Astrocyte (in vitro differentiated cells and primary cell): ENCODE results near the gene FAT3. TPM values are rescaled to one million over a fixed set of nuclear protein-coding genes. Genes with fewer than 3 reads are reported as not detected.

Source experiments
- DNase-seq: peaks from one replicate; pipeline ENCODE4 v3.0.0-alpha.2; 2010; ENCODE audit warnings: low read depth
- FAIRE-seq: peaks from 2 replicates; lab custom pipeline; 2011; peaks lifted over from hg19 to GRCh38; lab: Jason Lieb, UNC
- H2AFZ ChIP-seq: 2 replicates; pipeline ENCODE4 v1.6.0; 2012; ENCODE audit warnings: low read depth, low read length, inconsistent platforms
- H3K27ac ChIP-seq: 2 replicates; pipeline ENCODE4 v1.5.1; 2011; ENCODE audit warnings: low read depth, low read length, inconsistent platforms
- H3K27me3 ChIP-seq: 2 replicates; pipeline ENCODE4 v1.6.0; 2011; ENCODE audit warnings: low read length, inconsistent platforms; ENCODE audit not compliant: insufficient read depth
- H3K36me3 ChIP-seq: 2 replicates; pipeline ENCODE4 v1.5.1; 2011; ENCODE audit warnings: low read length, inconsistent platforms; ENCODE audit not compliant: insufficient read depth
- H3K4me1 ChIP-seq: 2 replicates; pipeline ENCODE4 v1.5.1; 2011; ENCODE audit warnings: low read length, inconsistent platforms; ENCODE audit not compliant: insufficient read depth
- H3K4me2 ChIP-seq: 2 replicates; pipeline ENCODE4 v1.6.0; 2012; ENCODE audit warnings: low read length, inconsistent platforms
- H3K4me3 ChIP-seq: 2 replicates; pipeline ENCODE4 v1.5.1; 2011; ENCODE audit warnings: low read depth, mild to moderate bottlenecking, low read length, inconsistent platforms; ENCODE audit not compliant: insufficient read depth
- H3K79me2 ChIP-seq: 2 replicates; pipeline ENCODE4 v1.6.0; 2012; ENCODE audit warnings: mild to moderate bottlenecking, low read length, inconsistent platforms; ENCODE audit not compliant: insufficient read depth
- H3K9ac ChIP-seq: 2 replicates; pipeline ENCODE4 v1.6.0; 2012; ENCODE audit warnings: mild to moderate bottlenecking, low read length, inconsistent platforms
- H3K9me3 ChIP-seq: 2 replicates; pipeline ENCODE4 v1.5.1; 2012; ENCODE audit warnings: low read depth, mild to moderate bottlenecking, low read length, inconsistent platforms; ENCODE audit not compliant: insufficient read depth
- H4K20me1 ChIP-seq: 2 replicates; pipeline ENCODE4 v1.6.0; 2012; ENCODE audit warnings: low read length, inconsistent platforms; ENCODE audit not compliant: insufficient read depth
- H3K27ac Mint-ChIP-seq: one replicate; pipeline ENCODE4 v1.8.0; 2021; ENCODE audit warnings: mild to moderate bottlenecking, mixed read lengths; ENCODE audit not compliant: unreplicated experiment
- H3K27me3 Mint-ChIP-seq: one replicate; pipeline ENCODE4 v1.8.0; 2021; ENCODE audit warnings: low read depth, mixed read lengths; ENCODE audit not compliant: unreplicated experiment
- H3K36me3 Mint-ChIP-seq: one replicate; pipeline ENCODE4 v1.8.0; 2021; ENCODE audit warnings: low read depth, mixed read lengths; ENCODE audit not compliant: unreplicated experiment
- H3K4me1 Mint-ChIP-seq: one replicate; pipeline ENCODE4 v1.8.0; 2021; ENCODE audit warnings: low read depth, mixed read lengths; ENCODE audit not compliant: unreplicated experiment
- H3K4me3 Mint-ChIP-seq: one replicate; pipeline ENCODE4 v1.8.0; 2021; ENCODE audit warnings: mild to moderate bottlenecking, moderate library complexity, mixed read lengths; ENCODE audit not compliant: unreplicated experiment
- H3K9me3 Mint-ChIP-seq: one replicate; pipeline ENCODE4 v1.8.0; 2021; ENCODE audit warnings: mild to moderate bottlenecking, mixed read lengths; ENCODE audit not compliant: unreplicated experiment
- EZH2 ChIP-seq: IDR thresholded peaks from 2 replicates; pipeline ENCODE4 v1.6.1; 2012; ENCODE audit warnings: mild to moderate bottlenecking, low read length, inconsistent platforms; ENCODE audit not compliant: insufficient read depth
- total RNA-seq: library from RNA; stranded (reverse); gene quantifications from 2 replicates; pipeline ENCODE4 v1.2.1, GENCODE V29; 2021
- TF ChIP-seq, protein P1 (sequence below): IDR thresholded peaks from 2 replicates; pipeline ENCODE4 v1.5.1; 2011; ENCODE audit warnings: low read depth, mild to moderate bottlenecking, inconsistent platforms, low read length, moderate library complexity; ENCODE audit not compliant: insufficient read depth

FAT3 gene
- total RNA-seq, 1 donor from 2014 or later, result 37.0 TPM

GRCh38 chr11:92219476-92219875 lies 5.1 kb upstream of the FAT3 start:
- Mint-ChIP-seq H3K27ac (no peak overlapping the region), H3K36me3 (no peaks in the 10 kb centered on the region), H3K9me3 (no peaks in the 10 kb centered on the region), H3K4me1 (peaks cover 8% of the 10 kb centered on the region), H3K27me3 (peaks cover 5% of the 10 kb centered on the region), H3K4me3 (no peak overlapping the region)
- Histone ChIP-seq H3K36me3 (no peaks in the 10 kb centered on the region), H3K9me3 (no peaks in the 10 kb centered on the region), H3K79me2 (no peaks in the 10 kb centered on the region), H3K4me1 (peaks cover 9% of the 10 kb centered on the region), H3K27ac (no peak overlapping the region), H3K27me3 (peaks cover 6% of the 10 kb centered on the region), H3K4me2 (no peak overlapping the region), H3K9ac (no peak overlapping the region), H2AFZ (no peak overlapping the region), H4K20me1 (no peaks in the 10 kb centered on the region), H3K4me3 (no peak overlapping the region)
- no peak for FAIRE-seq
- TF ChIP-seq EZH2, result no peak
- TF ChIP-seq, protein P1, sequence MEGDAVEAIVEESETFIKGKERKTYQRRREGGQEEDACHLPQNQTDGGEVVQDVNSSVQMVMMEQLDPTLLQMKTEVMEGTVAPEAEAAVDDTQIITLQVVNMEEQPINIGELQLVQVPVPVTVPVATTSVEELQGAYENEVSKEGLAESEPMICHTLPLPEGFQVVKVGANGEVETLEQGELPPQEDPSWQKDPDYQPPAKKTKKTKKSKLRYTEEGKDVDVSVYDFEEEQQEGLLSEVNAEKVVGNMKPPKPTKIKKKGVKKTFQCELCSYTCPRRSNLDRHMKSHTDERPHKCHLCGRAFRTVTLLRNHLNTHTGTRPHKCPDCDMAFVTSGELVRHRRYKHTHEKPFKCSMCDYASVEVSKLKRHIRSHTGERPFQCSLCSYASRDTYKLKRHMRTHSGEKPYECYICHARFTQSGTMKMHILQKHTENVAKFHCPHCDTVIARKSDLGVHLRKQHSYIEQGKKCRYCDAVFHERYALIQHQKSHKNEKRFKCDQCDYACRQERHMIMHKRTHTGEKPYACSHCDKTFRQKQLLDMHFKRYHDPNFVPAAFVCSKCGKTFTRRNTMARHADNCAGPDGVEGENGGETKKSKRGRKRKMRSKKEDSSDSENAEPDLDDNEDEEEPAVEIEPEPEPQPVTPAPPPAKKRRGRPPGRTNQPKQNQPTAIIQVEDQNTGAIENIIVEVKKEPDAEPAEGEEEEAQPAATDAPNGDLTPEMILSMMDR, result no peak
- no peak for DNase-seq

DNA sequence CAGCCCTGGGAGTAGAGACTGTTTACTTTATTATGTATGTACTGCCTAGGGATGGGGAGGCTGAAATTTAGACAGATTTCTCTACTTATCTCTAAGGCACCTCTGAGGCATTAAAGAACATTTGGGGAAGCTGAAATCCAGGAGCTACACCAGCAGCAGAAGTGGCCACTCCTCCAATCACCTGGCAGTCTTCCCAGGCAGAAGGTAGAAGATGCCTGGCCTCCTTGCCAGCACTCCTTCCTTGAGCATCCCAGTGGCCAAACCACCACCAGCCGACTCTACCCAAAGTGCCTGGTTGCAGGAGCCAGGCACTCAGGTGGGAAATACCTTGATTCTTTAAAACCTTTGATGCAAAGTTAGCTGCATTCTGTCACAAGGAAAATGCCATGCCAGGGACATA lies 1.9 kb upstream of the FAT3 start:
- no peaks in the 10 kb centered on the region for H3K79me2 ChIP-seq
- no peaks in the 10 kb centered on the region for H4K20me1 ChIP-seq
- H3K27ac ChIP-seq, result no peak overlapping the region
- no peaks in the 10 kb centered on the region for H3K9me3 ChIP-seq
- peaks cover 10% of the 10 kb centered on the region for H3K27me3 ChIP-seq
- TF ChIP-seq, protein P1, result no peak
- no peak for TF ChIP-seq EZH2
- Mint-ChIP-seq H3K36me3 (no peaks in the 10 kb centered on the region), H3K4me3 (no peak overlapping the region), H3K27ac (no peak overlapping the region), H3K27me3 (peaks cover 5% of the 10 kb centered on the region), H3K4me1 (peaks cover 9% of the 10 kb centered on the region), H3K9me3 (no peaks in the 10 kb centered on the region)
- no peak for FAIRE-seq
- no peak for DNase-seq
- H3K4me2 ChIP-seq, result no peak overlapping the region
- no peak overlapping the region for H3K4me3 ChIP-seq
- H3K9ac ChIP-seq, result no peak overlapping the region
- no peak overlapping the region for H2AFZ ChIP-seq
- no peaks in the 10 kb centered on the region for H3K36me3 ChIP-seq
- peaks cover 18% of the 10 kb centered on the region for H3K4me1 ChIP-seq

DNA sequence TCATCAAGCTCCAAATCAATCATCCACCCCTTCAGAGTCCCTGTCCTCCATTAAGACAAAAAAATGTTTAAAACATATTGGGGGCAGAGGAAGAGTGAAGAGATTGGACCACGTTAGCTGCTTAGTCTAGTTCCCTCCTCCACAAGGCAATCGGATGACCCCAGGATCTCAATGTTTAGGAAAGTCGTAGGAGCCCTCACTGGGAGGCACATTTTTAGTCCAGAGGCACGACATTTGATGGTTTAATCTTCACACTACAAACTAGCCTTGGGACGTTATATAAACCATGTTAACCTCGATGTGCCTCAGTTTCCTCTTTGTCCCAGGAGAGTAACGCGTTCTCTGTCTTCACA lies 588 bp upstream of the FAT3 start:
- peaks cover 10% of the 10 kb centered on the region for H3K27me3 ChIP-seq
- H3K4me1 ChIP-seq, result peaks cover 18% of the 10 kb centered on the region
- peak overlapping the region; percentile 95 for H3K4me2 ChIP-seq
- no peaks in the 10 kb centered on the region for H4K20me1 ChIP-seq
- Mint-ChIP-seq H3K27ac (peak overlapping the region; percentile 42), H3K4me3 (peak overlapping the region; percentile 96), H3K4me1 (peaks cover 13% of the 10 kb centered on the region), H3K36me3 (no peaks in the 10 kb centered on the region), H3K9me3 (no peaks in the 10 kb centered on the region), H3K27me3 (peaks cover 5% of the 10 kb centered on the region)
- peak overlapping the region; percentile 90 for H2AFZ ChIP-seq
- TF ChIP-seq EZH2, result no peak
- TF ChIP-seq, protein P1, result no peak
- H3K79me2 ChIP-seq, result no peaks in the 10 kb centered on the region
- H3K9ac ChIP-seq, result peak overlapping the region; percentile 78
- DNase-seq, result no peak
- H3K36me3 ChIP-seq, result no peaks in the 10 kb centered on the region
- FAIRE-seq, result no peak
- no peaks in the 10 kb centered on the region for H3K9me3 ChIP-seq
- H3K4me3 ChIP-seq, result peak overlapping the region; percentile 75
- H3K27ac ChIP-seq, result no peak overlapping the region
